Adrenal gland (tissue), 12 donors: Measurements from ENCODE around the gene NDUFS5. TPM values are rescaled to one million over a fixed set of nuclear protein-coding genes. Genes with fewer than 3 reads are reported as not detected.

Experiments
- DNase-seq, 7 donors: peaks; one replicate each; pipeline ENCODE4 v3.0.0-alpha.2; 2019 to 2020
- H3K27ac ChIP-seq, 5 donors: fragments of 200-600 bp; sonication (generic) in 4 of 5; 1 replicate in 3 of 5; 2 replicates in 2 of 5; pipeline versions ENCODE4 v1.5.1 to v1.8.0; 2016 to 2020; ENCODE audit warnings: mild to moderate bottlenecking in 1 of 5
- H3K27me3 ChIP-seq: fragments of 200-600 bp; 2 replicates; pipeline ENCODE4 v1.8.0; 2021
- H3K36me3 ChIP-seq, 2 donors: fragments of 200-600 bp; replicated peaks in 1 of 2; 1 replicate in 1 of 2; 2 replicates in 1 of 2; pipeline versions ENCODE4 v1.5.1 to v1.8.0; 2018 to 2022
- H3K4me1 ChIP-seq, 2 donors: fragments of 200-600 bp; replicated peaks in 1 of 2; 1 replicate in 1 of 2; 2 replicates in 1 of 2; pipeline versions ENCODE4 v1.5.1 to v1.8.0; 2018 to 2021
- H3K4me3 ChIP-seq, 4 donors: fragments of 200-600 bp; sonication (generic) in 3 of 4; one replicate each; pipeline ENCODE4 v1.5.1; 2016 to 2018
- H3K9me3 ChIP-seq, 3 donors: fragments of 200-600 bp; sonication (generic) in 1 of 3; replicated peaks in 1 of 3; 1 replicate in 2 of 3; 2 replicates in 1 of 3; pipeline versions ENCODE4 v1.5.1 to v1.8.0; 2016 to 2021
- POLR2A ChIP-seq, 2 donors: fragments of 450-650 bp; IDR thresholded peaks; one replicate each; pipeline ENCODE4 v1.6.1; 2017; ENCODE audit warnings: antibody characterized with exemption in 2 of 2, mild to moderate bottlenecking in 2 of 2, moderate library complexity in 1 of 2
- WGBS, 4 donors: extraction: QIAGEN DNeasy Blood & Tissue Kit in 2 of 4; methylation state at CpG; one replicate each; pipeline versions ENCODE4 v1.1.5 to v1.1.7; 2013 to 2017; 5-methylcytosine and 5-hydroxymethylcytosine counted together
- intact Hi-C, 2 donors: fragments of 100-400 bp; cut with DNase I; formaldehyde crosslinking; loops; one replicate each; pipeline versions ENCODE4 v1.14.1 to v1.15.0; 2022 to 2023
- polyA plus RNA-seq, 3 donors: library from polyadenylated mRNA; stranded (reverse); fragments of 200-250 nt in 2 of 3; fragments of 350-450 nt in 1 of 3; fragmentation: Illumina TruSeq in 1 of 3; extraction: RNeasy Lipid Tissue Mini Kit (QIAGEN cat#74804) in 1 of 3; gene quantifications; one replicate each; pipeline ENCODE4 v1.2.3, GENCODE V29; 2013 to 2014
- total RNA-seq, 9 donors: library from RNA; depleted of rRNA in 4 of 9; stranded (reverse); fragments of >200 nt in 4 of 9; fragments of 120-200 nt in 1 of 9; fragmentation: NEBNext Ultra II Directional in 1 of 9; extraction: Animal tissue kit (Norgen Biotek cat#: 25700) in 1 of 9; gene quantifications; one replicate each; pipeline versions ENCODE4 v1.1.0 to v1.2.4, GENCODE V29; 2013 to 2023
- TF ChIP-seq, protein P1 (sequence below), 6 experiments: fragments of 450-650 bp in 4 of 6; fragments of 200-600 bp in 2 of 6; sonication (generic) in 1 of 6; IDR thresholded peaks; 1 replicate in 5 of 6; 2 replicates in 1 of 6; pipeline versions ENCODE4 v1.5.1 to v1.8.0; 2016 to 2021; ENCODE audit warnings: antibody characterized with exemption in 6 of 6, mild to moderate bottlenecking in 2 of 6, moderate library complexity in 1 of 6
- donor health status: healthy with polysubstance abuse.
- donor health status: Bipolar disorder and iron deficiency.
- donor health status: DM: yes; HTN: yes; CAD: no.
- donor health status: DM: no; HTN: no; CAD: no.
- donor health status: DM: no; HTN: no; CAD: no.
- donor health status: DM: yes; HTN: yes; CAD: no.

Gene NDUFS5
- total and polyA plus RNA-seq, 12 donors = 201 to 1,638 (median 408) TPM

DNA sequence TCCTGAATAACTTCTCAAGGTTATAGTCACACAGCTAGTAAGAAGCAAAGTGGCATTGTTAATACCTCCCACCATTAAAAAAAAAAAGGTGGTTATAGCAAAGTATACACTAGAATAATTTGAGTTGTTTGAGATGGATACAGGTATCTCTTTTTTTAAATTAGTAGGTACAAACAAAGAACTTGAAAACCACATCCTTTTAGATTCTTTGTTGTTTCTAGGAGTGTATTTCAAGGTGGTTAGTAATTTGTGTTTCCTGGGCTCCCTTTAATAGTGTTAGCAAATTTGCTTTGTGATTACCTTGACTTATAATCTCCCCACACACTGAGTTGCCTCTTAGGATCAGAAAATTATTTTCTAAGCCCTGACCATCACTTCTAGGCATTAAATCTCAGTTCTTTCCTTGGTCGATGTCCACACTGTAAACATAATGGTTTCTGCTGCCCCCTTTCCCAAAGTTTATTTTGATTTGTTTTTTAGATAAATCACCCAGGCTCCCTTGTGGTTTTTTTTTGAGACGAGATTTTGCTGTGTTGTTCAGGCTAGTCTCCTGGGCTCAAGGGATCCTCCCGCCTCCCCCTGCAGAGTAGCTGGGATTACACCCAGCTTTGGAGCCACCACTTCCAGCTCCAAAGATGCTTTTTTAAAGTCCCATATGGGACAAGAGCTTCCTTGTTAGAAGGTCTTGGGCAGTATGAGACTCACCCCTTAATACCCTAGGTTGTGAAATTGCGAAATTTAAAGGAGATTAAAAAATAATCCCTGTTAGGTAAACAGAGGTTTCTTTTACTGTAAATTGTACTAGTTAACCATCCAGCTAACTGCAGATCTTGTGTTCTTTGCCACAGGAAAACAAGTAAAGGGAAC is 28.9 kb upstream of the NDUFS5 start:
- no peaks in the 10 kb centered on the region for H3K9me3 ChIP-seq
- H3K4me3 ChIP-seq = no peak overlapping the region
- peaks cover 0 to 50% of the 10 kb centered on the region in 2 donors for H3K36me3 ChIP-seq
- H3K27me3 ChIP-seq = no peaks in the 10 kb centered on the region
- intact Hi-C loops = no loop called here
- no peak overlapping the region for H3K27ac ChIP-seq
- no peak for TF ChIP-seq POLR2A (IDR thresholded peaks at IDR 0.05)
- TF ChIP-seq, protein P1, sequence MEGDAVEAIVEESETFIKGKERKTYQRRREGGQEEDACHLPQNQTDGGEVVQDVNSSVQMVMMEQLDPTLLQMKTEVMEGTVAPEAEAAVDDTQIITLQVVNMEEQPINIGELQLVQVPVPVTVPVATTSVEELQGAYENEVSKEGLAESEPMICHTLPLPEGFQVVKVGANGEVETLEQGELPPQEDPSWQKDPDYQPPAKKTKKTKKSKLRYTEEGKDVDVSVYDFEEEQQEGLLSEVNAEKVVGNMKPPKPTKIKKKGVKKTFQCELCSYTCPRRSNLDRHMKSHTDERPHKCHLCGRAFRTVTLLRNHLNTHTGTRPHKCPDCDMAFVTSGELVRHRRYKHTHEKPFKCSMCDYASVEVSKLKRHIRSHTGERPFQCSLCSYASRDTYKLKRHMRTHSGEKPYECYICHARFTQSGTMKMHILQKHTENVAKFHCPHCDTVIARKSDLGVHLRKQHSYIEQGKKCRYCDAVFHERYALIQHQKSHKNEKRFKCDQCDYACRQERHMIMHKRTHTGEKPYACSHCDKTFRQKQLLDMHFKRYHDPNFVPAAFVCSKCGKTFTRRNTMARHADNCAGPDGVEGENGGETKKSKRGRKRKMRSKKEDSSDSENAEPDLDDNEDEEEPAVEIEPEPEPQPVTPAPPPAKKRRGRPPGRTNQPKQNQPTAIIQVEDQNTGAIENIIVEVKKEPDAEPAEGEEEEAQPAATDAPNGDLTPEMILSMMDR (IDR thresholded peaks at IDR 0.05) = no peak
- WGBS, 4 donors = 40 to 73% (median 61%) methylated on average over 4 of the region's 4 CpGs
- no peak for DNase-seq
- H3K4me1 ChIP-seq = peaks cover 11 to 38% of the 10 kb centered on the region in 2 donors

GRCh38 chr1:38997901-38998190 is 28.3 kb upstream of the NDUFS5 start:
- no peak for DNase-seq
- Histone ChIP-seq H3K9me3 (no peaks in the 10 kb centered on the region), H3K4me3 (no peak overlapping the region), H3K27ac (no peak overlapping the region), H3K36me3 (peaks cover 0 to 56% of the 10 kb centered on the region in 2 donors), H3K27me3 (no peaks in the 10 kb centered on the region), H3K4me1 (peaks cover 12 to 38% of the 10 kb centered on the region in 2 donors)
- no peak for TF ChIP-seq POLR2A (IDR thresholded peaks at IDR 0.05)
- TF ChIP-seq, protein P1 (IDR thresholded peaks at IDR 0.05) = no peak
- WGBS, 4 donors = 47 to 56% (median 49%) methylated on average over 3 of the region's 3 CpGs
- intact Hi-C loops = no loop called here

- H3K27ac ChIP-seq = peak overlapping the region in 1 of 5 donors; percentile 50
These were observed 24.4 kb upstream of the NDUFS5 start for GRCh38 chr1:39001516-39002421.

More at GRCh38 chr1:39001516-39002421, 24.4 kb upstream of the NDUFS5 start:
- Histone ChIP-seq H3K27me3 (no peaks in the 10 kb centered on the region), H3K36me3 (peaks cover 0 to 89% of the 10 kb centered on the region in 2 donors), H3K9me3 (no peaks in the 10 kb centered on the region), H3K4me3 (no peak overlapping the region), H3K4me1 (peaks cover 13 to 30% of the 10 kb centered on the region in 2 donors)
- intact Hi-C loops = no loop called here
- 83 to 94% (median 88%) methylated on average over 5 of the region's 5 CpGs for WGBS, 4 donors
- DNase-seq = no peak
- no peak for TF ChIP-seq POLR2A (IDR thresholded peaks at IDR 0.05)
- TF ChIP-seq, protein P1 (IDR thresholded peaks at IDR 0.05) = no peak
